ENCODE results near the gene DAAM1.

The DAAM1 gene

GRCh38 chr14:59210621-59211020 is 22.2 kb downstream of the DAAM1 start:
- no peaks in the 10 kb centered on the region for H3K36me3 ChIP-seq
- no peak overlapping the region for H3K4me3 ChIP-seq (ENCODE audit: low read depth in 1 of 2, low read length in 1 of 2)
- no peaks in the 10 kb centered on the region for H3K27me3 ChIP-seq
- TF ChIP-seq, protein P1, sequence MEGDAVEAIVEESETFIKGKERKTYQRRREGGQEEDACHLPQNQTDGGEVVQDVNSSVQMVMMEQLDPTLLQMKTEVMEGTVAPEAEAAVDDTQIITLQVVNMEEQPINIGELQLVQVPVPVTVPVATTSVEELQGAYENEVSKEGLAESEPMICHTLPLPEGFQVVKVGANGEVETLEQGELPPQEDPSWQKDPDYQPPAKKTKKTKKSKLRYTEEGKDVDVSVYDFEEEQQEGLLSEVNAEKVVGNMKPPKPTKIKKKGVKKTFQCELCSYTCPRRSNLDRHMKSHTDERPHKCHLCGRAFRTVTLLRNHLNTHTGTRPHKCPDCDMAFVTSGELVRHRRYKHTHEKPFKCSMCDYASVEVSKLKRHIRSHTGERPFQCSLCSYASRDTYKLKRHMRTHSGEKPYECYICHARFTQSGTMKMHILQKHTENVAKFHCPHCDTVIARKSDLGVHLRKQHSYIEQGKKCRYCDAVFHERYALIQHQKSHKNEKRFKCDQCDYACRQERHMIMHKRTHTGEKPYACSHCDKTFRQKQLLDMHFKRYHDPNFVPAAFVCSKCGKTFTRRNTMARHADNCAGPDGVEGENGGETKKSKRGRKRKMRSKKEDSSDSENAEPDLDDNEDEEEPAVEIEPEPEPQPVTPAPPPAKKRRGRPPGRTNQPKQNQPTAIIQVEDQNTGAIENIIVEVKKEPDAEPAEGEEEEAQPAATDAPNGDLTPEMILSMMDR (IDR thresholded peaks at IDR 0.05), result no peak
- peaks cover 0 to 7% of the 10 kb centered on the region in 2 experiments for H3K4me1 ChIP-seq (ENCODE audit: control insufficient read depth in 1 of 2, insufficient read depth in 1 of 2, low read depth in 1 of 2, low read length in 1 of 2)
- H3K9me3 ChIP-seq, result no peaks in the 10 kb centered on the region
- no peak overlapping the region for H3K27ac ChIP-seq

- Histone ChIP-seq H3K4me1 (ENCODE audit: control insufficient read depth in 1 of 2, insufficient read depth in 1 of 2, low read depth in 1 of 2, low read length in 1 of 2) (peaks cover 0 to 7% of the 10 kb centered on the region in 2 experiments), H3K9me3 (no peaks in the 10 kb centered on the region), H3K27ac (no peak overlapping the region), H3K4me3 (ENCODE audit: low read depth in 1 of 2, low read length in 1 of 2) (no peak overlapping the region), H3K36me3 (no peaks in the 10 kb centered on the region), H3K27me3 (no peaks in the 10 kb centered on the region)
- TF ChIP-seq, protein P1 (IDR thresholded peaks at IDR 0.05), result no peak
Measured at GRCh38 chr14:59213368-59214315, 25.2 kb downstream of the DAAM1 start.

GRCh38 chr14:59214702-59215302 is 26.3 kb downstream of the DAAM1 start:
- H3K27me3 ChIP-seq, result no peaks in the 10 kb centered on the region
- H3K4me1 ChIP-seq (ENCODE audit: control insufficient read depth in 1 of 2, insufficient read depth in 1 of 2, low read depth in 1 of 2, low read length in 1 of 2), result peaks cover 0 to 7% of the 10 kb centered on the region in 2 experiments
- TF ChIP-seq, protein P1 (IDR thresholded peaks at IDR 0.05), result no peak
- H3K36me3 ChIP-seq, result no peaks in the 10 kb centered on the region
- H3K4me3 ChIP-seq (ENCODE audit: low read depth in 1 of 2, low read length in 1 of 2), result no peak overlapping the region
- no peak overlapping the region for H3K27ac ChIP-seq
- no peaks in the 10 kb centered on the region for H3K9me3 ChIP-seq

GRCh38 chr14:59215322-59215721 is 26.9 kb downstream of the DAAM1 start:
- no peaks in the 10 kb centered on the region for H3K9me3 ChIP-seq
- H3K36me3 ChIP-seq, result no peaks in the 10 kb centered on the region
- no peak overlapping the region for H3K4me3 ChIP-seq (ENCODE audit: low read depth in 1 of 2, low read length in 1 of 2)
- H3K27ac ChIP-seq, result no peak overlapping the region
- H3K27me3 ChIP-seq, result no peaks in the 10 kb centered on the region
- H3K4me1 ChIP-seq (ENCODE audit: control insufficient read depth in 1 of 2, insufficient read depth in 1 of 2, low read depth in 1 of 2, low read length in 1 of 2), result peaks cover 0 to 7% of the 10 kb centered on the region in 2 experiments
- TF ChIP-seq, protein P1 (IDR thresholded peaks at IDR 0.05), result no peak

GRCh38 chr14:59215757-59216156 is 27.3 kb downstream of the DAAM1 start:
- H3K4me3 ChIP-seq (ENCODE audit: low read depth in 1 of 2, low read length in 1 of 2), result no peak overlapping the region
- H3K27me3 ChIP-seq, result no peaks in the 10 kb centered on the region
- TF ChIP-seq, protein P1 (IDR thresholded peaks at IDR 0.05), result no peak

More at GRCh38 chr14:59215757-59216156, 27.3 kb downstream of the DAAM1 start:
- H3K9me3 ChIP-seq, result no peaks in the 10 kb centered on the region
- H3K4me1 ChIP-seq (ENCODE audit: control insufficient read depth in 1 of 2, insufficient read depth in 1 of 2, low read depth in 1 of 2, low read length in 1 of 2), result peaks cover 0 to 7% of the 10 kb centered on the region in 2 experiments
- H3K27ac ChIP-seq, result no peak overlapping the region
- no peaks in the 10 kb centered on the region for H3K36me3 ChIP-seq

Data from neutrophil (primary cell).